ENCODE data around the gene PLOD2.

DNA sequence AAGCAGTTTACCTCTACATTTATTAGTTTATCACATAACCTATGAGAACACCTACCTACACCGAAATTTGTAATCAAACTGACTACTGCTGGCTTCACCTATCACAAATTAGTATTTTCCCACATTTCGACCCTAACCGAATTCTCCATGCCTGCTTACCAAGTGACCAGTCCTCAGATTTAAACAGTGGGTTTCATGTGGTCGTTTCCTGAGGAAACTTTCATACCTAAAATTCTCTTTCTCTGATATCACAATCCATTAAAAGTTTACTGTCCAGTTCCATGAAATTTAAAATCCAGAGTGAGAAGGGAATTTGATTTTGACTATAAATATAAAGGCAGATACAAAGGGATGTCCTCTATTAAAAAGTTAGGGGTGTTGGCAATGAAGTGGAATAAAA lies 1.9 kb downstream of the PLOD2 start:
- TF ChIP-seq, protein P1, sequence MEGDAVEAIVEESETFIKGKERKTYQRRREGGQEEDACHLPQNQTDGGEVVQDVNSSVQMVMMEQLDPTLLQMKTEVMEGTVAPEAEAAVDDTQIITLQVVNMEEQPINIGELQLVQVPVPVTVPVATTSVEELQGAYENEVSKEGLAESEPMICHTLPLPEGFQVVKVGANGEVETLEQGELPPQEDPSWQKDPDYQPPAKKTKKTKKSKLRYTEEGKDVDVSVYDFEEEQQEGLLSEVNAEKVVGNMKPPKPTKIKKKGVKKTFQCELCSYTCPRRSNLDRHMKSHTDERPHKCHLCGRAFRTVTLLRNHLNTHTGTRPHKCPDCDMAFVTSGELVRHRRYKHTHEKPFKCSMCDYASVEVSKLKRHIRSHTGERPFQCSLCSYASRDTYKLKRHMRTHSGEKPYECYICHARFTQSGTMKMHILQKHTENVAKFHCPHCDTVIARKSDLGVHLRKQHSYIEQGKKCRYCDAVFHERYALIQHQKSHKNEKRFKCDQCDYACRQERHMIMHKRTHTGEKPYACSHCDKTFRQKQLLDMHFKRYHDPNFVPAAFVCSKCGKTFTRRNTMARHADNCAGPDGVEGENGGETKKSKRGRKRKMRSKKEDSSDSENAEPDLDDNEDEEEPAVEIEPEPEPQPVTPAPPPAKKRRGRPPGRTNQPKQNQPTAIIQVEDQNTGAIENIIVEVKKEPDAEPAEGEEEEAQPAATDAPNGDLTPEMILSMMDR (IDR thresholded peaks at IDR 0.05; ENCODE audit: low read depth, low read length, poor library complexity, severe bottlenecking): no peak
- no peak for TF ChIP-seq EZH2phosphoT487 (IDR thresholded peaks at IDR 0.05; ENCODE audit: borderline replicate concordance, low read length)

All from DOHH2 (cell line).